Measurements from ENCODE around the gene TH. TPM values are rescaled to one million over a fixed set of nuclear protein-coding genes. Genes with fewer than 3 reads are reported as not detected.
"Not testable (repeated sequence)": the region's sequence is repeated elsewhere in the genome, so short reads cannot be mapped to it uniquely, and the experiment has no call there.

Gene TH
- polyA plus RNA-seq, 1 donor = 1.6 TPM

DNA sequence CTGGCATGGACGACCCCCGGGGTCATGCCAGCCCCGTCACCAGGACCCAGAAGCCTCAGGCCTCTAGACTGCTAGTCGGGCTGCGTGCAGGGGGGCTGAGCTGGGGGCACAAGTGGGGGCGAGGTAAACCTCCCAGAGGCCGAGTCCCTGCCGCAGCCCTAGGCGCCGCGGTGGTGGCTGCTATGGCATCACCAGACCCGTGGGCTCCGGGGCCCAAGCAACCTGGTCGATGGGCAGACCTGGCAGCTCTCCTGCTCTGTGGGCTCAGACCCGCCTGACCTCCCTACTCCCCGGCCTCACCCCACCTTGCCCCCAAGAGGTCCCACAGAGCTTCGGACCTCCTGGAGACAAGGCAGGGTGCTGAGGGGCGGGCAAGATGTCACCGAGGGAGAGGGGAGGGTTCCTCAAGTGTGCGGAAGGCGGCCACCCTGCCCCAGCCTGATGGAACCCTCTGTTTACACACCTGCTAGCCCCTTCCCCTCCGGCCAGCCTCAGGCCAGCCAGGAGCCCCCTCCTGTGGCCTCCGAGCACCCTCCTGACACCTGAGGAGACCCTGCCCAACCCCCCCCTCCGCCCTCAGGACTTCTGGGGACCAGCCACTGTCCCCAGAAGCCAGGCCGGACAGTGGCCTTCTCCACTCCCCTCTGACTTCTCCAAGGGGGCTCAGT is 41.8 kb downstream of the TH start:
- DNase-seq = no peak

DNA sequence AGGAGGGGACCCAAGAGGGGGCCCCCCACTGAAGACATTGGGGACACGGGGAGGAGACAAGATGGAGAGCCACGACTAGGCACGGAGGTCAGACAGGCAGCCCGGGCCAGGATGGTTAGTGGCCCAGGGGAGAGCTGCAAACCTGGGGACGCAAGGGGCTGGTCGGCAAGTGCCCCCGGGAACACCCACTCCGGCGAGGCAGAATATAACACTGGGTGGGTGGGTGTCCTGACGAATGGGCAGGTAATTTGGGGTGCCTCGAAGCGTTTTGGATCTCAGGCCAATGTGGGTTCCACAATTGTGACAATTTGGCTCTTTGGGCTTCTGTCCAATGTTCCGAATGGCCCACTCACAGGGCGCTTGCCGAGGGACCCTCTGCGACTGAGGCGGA is 42.3 kb downstream of the TH start:
- no peak for DNase-seq

DNA sequence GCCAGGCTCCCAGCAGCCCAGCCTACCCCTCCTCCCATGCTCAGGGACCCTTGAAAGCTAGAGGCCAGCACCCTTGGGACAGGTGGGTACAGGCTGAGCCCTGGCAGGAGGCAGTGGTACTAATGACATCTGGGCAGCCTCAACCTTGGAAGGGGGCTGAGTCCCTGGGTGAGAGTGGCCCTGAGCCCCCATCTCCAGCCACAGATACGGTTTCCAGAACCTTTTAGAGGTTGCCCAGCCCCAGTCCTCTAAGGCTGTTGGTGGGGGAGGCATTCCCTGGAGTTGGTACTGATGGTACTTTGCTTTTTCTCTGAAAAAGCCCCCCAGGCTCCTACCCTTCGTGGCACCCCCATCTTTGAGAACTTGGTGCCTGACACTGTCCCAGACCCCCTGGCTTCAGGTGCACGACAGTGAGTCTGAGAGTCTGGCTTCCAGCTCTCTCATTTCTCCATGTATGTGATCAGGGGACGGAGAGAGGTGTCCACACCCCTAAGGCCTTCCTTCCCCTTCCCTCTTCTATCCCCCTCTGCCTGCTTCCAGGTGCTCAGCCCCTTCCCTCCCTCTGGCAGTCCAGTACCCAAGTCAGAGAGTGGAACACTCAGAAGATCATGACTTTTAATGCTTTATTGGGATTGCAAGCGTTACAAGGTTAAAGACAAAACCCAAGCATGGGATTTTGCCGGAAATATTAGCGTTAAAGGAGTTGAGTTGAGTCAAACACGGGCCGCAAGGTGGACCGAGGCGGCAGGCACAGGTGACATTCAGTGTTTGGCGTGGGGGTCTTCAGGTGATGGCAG is 42.9 kb downstream of the TH start:
- DNase-seq = no peak

DNA sequence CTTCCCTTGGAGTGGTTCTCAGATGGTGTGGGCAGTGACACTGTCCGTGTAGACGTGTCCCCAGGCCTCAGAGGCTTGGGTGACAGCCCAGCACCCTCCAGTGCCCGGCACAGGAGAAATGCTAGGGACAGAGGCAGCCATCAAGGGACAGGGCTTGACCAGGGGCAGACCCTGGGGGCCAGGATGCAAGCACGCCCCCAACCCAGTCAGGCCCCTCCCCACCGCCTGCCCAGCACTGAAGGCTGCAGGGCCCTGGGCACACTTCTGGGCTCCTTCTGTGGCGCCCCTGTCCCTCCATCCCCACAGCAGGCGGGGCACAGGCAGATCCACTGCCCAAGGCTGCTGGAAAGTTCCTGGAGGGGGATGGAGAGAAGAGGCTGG is 43.5 kb downstream of the TH start:
- no peak for DNase-seq

DNA sequence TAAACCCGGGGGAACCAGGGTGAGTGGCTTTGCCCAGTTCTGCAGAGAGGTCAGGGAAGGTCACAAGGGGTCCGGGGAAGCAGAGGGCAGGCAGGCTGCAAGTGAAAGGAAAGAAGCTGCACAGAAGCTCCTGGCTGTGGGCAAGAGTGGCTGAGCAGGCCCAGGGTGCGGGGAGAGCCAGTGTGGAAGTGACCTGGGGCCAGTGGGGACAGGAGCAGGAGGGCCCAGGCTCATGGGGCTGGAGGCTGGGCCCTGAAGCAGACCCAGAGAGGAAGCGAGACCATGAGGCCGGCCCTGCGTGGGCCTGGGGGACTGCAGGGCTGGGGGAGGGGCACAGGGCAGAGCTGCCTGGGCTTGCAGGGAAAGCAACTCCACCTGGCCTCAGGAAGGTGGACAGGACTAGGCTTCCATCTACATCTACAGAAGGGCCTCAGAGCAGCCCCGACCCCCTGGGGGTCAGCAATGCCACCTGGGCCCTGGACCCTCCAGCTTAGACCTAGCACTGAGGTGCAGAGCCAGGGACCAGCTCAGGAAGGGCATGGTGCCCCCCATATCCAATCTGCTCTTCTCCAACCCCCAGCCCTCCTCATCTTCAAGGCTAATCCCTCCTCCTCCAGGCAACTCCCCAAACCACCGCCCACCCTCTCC is 44.0 kb downstream of the TH start:
- no peak for DNase-seq

DNA sequence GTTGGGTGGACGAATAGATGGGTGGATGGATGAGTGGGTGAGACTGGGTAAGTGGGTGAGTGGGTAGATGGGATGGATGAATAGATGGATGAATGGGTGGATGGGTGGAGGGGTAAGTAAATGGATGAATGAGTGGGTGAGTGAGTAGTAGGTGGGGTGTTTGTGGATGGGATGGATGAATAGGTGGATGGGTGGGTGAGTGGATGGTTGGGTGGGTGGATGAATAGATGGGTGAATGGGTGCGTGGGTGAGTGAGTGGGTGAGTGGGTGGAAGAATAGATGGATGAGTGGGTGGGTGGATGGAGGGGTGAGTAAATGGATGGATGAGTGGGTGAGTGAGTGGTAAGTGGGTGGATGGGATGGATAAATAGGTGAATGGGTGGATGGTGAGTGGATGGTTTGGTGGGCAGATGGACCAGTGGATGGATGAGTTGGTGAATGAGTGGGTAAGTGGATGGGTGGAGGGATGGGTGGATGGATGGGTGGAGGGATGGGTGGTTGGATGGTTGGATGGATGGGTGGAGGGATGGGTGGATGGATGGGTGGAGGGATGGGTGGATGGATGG is 45.0 kb downstream of the TH start:
- no peak for DNase-seq

DNA sequence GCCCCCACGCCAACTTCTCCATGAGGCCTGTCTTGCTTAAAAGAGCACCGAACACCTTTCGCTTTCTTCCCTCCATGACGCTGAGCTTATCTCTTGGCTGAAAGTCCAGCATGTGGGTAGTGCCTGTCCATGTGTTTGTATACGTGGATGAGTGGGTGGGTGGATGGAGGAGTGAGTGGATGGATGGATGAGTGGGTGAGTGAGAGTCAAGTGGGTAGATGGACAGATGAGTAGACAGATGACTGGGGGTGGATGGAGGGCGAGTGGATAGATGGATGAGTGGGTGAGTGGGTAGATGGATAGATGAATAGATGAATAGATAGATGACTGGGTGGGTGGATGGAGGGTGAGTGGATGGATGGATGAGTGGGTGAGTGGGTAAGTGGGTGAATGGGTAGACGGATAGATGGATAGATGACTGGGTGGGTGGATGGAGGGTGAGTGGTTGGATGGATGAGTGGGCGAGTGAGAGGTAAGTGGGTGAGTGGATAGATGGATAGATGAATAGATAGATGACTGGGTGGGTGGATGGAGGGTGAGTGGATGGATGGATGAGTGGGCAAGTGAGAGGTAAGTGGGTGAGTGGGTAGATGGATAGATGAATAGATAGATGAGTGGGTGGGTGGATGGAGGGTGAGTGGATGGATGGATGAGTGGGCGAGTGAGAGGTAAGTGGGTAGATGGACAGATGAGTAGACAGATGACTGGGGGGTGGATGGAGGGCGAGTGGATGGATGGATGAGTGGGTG is 46.7 kb downstream of the TH start:
- DNase-seq = not testable (repeated sequence)

DNA sequence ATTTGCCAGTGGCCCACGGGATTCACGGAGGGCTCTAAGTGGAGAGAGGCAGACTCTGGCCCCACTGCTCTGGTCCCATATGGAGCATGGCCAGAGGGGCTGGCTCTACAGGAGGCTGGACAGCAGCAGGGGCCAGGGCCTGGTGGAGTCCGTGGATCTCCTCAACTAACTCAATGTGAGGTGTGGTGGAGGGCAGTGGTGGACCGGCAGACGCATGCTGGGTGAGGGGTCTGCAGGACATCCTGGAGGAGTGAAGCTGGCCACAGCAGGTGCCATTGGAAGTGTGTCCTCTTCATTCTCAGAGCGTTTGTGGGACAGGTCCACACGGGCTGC is 48.0 kb downstream of the TH start:
- no peak for DNase-seq

DNA sequence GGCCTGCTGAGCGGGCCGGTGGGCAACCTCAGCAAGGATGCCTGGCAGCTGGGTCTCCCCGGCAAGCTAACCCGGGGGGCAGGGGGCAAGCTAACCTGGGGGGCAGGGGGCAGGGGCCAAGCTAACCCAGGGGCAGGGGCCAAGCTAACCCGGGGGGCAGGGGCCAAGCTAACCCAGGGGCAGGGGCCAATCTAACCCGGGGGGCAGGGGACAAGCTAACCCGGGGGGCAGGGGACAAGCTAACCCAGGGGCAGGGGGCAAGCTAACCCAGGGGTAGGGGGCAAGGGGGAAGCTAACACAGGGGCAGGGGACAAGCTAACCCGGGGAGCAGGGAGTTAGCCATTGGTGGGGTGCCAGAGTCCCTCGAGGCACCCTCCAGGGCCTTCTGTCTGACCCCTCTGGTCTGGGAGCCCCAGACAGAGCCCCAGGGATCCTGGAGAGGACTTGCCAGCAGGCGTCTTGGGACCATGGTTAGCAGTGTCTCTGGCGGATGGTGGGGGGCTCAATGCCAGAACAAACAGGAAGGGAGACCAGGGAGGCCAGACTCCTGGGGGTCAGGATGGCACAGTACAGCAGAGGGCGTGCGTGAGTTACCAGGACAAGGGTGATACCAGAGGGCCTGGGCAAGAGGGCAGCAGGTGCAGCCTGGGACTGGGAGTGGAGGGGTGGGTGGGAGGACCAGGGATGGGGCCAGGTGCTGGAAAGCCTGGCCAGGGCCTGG is 48.5 kb downstream of the TH start:
- no peak for DNase-seq

DNA sequence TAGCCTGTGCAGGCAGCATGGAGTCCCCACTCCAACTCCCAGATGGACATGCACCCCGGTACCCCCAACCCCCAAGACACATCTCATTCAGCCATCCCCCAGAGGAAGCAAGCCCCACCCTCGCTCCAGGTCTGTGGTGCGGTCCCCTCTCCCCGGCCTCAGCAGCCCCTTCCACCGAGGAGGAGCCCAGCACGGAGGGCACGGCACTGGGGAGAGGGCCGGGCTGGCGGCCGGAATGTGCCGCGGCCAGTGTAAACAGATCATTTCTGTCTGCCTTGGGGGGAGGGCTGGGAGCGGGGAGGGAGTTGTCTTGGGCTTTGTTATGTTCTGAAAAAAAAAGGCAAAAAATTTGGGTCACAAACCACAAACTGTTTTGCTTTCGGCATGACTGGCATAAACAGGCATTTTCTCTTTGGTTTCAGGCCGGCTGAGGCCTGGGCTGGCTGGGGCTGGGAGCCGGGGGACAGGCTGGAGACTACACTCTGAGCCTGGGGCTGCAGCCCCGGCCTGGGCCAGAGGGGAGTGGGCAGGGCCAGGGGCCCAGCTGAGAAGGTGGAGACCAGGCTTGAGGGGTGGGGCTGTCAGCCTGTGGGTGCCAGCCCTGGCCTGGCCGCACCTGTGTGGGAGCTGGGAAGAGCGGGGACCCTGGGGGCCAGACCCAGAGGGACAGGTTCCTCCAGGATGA is 49.3 kb downstream of the TH start:
- DNase-seq = no peak

DNA sequence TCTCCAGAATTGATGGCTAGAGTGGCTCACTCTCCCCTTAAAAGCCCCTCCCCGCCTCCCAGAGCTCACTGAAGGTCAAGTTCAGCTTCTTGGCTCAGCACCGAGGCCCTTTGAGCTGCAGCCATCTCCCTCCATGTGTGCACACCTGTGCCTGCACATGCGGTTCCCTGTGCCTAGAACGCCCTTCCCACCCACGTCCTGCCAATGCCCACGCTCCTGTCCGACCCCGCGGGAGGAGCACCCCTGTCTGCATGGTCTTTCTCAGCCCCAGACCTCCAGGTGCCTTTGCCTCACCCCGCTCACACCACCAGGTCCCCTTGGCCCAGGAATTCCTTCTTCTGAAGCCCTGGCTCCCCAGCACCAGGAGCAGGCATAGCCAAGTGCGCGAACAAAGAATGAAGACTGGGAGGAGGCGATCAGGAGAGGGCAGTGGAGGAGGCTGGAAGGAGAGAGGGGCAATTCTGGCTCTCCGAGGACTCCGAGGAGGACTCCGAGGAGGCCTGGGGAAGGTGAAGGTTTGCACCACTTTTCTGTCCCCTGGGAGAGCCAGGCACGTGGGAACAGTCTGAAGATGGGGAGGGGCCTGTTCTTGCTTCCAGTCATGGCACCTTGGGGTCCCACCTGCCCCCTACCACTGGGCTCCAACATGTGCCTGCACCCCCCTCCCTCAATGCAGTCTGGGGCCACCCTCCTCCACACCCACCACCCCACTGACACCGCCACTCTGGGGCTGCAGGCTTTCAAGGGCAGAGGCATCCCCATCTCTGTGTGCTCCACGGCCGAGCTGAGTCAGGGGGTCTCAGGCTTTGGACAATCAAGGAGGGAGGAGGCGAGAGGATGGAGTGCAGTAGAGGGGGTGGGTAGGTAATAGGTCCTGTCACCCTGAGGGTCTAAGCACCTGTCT is 50.1 kb downstream of the TH start:
- DNase-seq = no peak

DNA sequence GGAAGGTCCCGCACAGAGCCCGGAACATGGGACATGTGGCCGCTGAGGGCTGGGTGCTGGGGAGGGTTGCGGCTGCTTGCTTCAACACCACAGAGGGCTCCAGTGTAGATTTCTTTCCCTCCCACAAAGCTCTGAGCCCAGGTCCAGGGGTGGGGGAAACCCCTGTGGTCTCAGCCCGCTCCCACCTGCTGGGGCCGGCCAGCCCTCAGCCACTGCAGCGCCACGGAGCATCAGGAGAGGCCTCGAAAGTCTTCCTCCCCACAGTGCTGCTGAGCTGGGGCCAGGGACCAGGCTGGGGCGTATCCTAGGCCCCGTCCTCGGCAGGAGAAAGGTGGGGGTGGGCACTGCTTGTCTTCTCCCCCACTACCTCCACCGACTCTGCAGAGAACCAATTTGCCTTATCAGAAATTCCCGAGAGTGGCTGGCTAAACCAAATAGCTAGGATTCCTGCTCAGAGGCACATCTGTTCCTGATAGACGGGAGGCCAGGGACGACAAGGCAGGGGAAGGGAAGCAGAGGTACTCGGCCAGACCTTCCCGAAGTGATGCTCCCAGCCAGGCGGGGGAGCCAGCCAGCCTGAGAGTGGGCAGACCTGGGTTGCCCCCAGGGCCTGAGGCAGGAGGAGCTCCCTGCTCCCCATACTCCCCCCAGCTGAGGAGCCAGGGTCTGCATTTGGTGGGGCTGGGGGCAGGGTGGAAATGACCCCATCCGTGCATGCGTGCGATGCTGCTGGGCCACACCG is 51.1 kb downstream of the TH start:
- DNase-seq = no peak

DNA sequence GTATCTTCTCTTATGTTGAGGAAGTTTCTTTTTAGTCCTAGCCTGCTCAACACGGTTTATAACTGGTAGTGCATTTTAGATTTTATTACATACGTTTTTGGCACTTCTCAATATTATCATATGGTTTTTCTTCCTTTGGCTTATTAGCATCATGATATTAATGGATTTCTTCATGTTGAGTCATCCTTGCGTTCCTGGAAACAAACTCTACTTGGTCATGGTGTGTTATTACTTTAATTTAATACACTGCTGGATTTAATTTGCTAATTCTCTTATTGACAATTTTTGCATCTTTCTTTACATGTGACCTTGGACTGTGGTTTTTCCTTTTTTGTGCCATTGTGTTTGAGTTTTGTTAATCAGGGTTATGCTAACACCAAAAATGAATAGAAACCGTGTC is 52.9 kb downstream of the TH start:
- no peak for DNase-seq

DNA sequence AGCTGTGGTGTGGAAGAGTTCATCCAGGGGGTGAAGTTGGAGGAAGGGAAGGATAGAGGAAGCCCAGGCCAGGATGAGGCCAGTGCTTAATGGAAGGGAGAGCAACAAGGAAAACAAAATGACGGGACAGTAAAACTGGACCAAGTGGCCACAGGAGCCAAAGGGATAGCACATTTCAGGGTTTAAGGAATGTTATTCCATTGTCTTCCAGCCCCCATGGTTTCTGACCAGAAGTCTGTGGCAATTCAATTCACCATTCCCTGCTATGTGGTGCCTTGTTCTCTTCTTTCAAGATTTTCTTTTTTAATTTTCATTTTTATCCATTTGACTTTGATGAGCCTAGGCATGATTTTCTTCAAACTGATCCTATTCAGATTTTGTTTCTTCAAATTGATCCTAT is 54.9 kb downstream of the TH start:
- DNase-seq = no peak

DNA sequence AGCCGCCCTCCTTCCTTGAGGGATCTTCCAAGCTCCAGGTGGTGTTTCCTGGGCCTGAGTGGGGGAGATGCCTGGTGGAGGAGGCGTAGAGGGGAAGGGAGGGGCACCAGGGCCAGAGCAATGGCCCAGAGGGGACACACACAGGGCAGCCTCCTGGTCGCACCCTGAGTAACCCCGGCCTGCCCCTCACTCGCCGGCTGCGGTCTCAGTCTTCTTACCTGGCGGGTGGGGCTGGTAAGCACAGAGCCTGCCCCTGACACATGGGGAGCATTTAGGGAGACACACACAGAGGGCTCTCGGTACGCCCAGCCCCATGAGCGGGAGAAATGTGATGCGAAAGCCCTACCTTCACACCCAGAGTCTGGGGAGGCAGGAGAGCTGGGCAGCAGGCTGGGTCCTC is 56.3 kb downstream of the TH start:
- DNase-seq = no peak

DNA sequence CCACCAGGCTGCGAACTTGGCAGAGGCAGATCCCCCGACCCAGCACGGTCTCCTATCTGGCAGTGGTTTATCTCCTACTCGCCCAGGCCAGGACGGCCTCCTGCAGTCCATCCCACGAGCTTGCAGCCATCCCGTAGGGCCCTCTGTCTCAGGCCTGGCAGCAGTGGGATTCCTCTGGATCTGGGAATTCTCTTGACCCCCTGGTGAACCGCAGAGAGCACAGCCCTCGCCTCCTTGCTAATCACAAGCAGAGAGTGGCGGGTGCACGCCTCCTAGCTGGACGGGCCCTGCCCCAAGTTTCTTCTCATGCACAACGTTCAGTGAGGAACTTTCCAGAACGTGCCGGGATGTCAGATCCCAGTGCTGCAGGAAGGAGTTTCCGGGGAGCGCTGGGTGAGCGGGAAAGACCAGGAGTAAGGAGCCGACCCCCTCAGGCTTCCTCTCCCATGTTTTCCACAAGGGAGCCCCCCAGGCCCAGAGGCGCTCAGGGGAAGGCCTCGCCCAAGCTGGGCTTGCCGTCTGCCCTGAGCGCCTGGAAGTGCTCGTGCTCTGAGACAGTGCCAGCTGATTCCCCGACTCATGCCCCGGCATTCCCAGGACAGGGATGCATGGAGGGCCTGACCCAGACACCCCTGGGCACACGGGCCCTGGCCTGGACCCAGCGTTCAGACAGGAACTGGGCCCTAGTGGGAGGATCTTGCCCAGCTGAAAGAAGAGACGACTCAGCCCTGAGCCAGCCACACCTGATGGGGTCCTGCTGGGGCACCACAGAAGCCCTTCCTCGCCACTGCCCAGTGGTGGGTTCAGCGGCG is 57.0 kb downstream of the TH start:
- no peak for DNase-seq
